Hematopoietic multipotent progenitor cell treated with erythropoietin and hydrocortisone succinate and interleukin-3 and kit ligand, for 15 days (in vitro differentiated cells): ENCODE measurements around the gene ENO4.

ENCODE experiments used
- DNase-seq: peaks from one replicate; pipeline ENCODE4 v3.0.0-alpha.2; 2015; ENCODE audit warnings: low spot score

Gene ENO4

GRCh38 chr10:116913695-116914094 lies 64.4 kb downstream of the ENO4 start:
- no peak for DNase-seq

GRCh38 chr10:116915340-116915739 lies 66.0 kb downstream of the ENO4 start:
- no peak for DNase-seq

- DNase-seq, result no peak
Measured at GRCh38 chr10:116917481-116917880, 68.2 kb downstream of the ENO4 start.

GRCh38 chr10:116918583-116918982 lies 69.3 kb downstream of the ENO4 start:
- no peak for DNase-seq

- no peak for DNase-seq
Measured at GRCh38 chr10:116919164-116919563, 69.9 kb downstream of the ENO4 start.

GRCh38 chr10:116919706-116920105 lies 70.4 kb downstream of the ENO4 start:
- no peak for DNase-seq

- DNase-seq, result no peak
Measured at GRCh38 chr10:116925056-116925455, 75.8 kb downstream of the ENO4 start.

GRCh38 chr10:116926426-116926825 lies 77.1 kb downstream of the ENO4 start:
- no peak for DNase-seq

- DNase-seq, result no peak
Measured at GRCh38 chr10:116931806-116932205, 82.5 kb downstream of the ENO4 start.
